Activated T-cell treated with anti-CD3 and anti-CD28 coated beads for 1 hour (primary cell): ENCODE measurements around the gene ASCC2.

Source experiments
- DNase-seq: peaks from one replicate; pipeline ENCODE4 v3.0.0-alpha.2; 2020; ENCODE audit warnings: low read depth

ASCC2 gene

DNA sequence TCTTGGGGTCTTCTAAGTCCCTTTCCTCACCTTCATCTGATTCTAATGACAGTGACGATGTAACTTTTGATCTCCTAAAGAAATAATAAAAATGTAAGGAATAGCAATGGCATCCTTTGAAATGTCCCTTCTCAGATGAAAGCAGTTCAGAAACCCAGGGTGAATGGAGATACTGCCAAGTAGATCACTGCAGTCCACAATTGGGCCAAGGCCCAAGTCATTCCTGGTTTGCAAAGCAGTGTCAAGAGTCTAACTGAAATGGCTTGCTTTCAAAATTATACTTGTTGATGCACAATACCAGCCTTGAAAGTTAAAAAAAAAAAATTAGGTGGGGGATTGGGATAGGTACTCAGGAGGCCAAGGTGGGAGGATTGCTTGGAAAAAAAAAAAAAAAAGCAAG is 20.4 kb downstream of the ASCC2 start:
- DNase-seq, result no peak

GRCh38 chr22:29816980-29817379 is 21.1 kb downstream of the ASCC2 start:
- DNase-seq, result no peak

DNA sequence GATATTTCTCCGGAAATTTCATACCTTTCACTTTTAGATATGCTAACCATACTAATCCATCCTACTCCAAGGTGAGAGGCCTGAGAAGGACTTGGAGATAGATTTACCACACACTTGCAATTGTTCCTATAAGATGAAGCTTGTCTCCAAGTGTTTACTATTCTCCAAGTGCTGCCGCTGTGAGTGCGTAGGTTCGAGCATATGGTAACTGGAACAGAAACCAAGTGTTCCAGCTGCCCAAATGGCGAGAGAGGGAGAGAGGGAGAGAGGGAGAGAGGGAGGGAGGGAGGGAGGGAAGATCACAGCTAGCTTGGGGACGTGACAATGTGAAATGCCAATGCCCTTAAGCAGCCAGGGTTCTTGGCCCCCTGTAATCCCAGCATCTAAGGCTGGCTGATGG is 21.5 kb downstream of the ASCC2 start:
- no peak for DNase-seq

DNA sequence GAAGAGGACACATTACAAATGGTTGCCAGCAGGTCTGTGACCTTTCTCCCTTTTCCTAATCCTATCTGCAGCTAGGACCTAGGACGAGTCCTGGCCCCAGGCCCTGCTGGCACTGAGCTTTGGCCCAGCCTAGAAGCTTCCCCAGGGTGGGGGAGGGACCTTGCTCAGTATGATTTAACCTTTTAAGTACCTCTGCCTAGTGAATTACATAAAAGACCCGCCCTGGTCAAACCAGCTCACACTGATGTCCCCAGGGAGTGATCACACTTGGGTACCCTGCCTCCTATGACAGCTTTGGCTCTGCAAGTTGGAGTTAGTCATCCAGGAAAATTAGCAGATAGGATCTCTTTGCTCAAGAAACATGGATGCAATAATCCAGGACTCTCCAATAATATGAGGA is 21.9 kb downstream of the ASCC2 start:
- no peak for DNase-seq

DNA sequence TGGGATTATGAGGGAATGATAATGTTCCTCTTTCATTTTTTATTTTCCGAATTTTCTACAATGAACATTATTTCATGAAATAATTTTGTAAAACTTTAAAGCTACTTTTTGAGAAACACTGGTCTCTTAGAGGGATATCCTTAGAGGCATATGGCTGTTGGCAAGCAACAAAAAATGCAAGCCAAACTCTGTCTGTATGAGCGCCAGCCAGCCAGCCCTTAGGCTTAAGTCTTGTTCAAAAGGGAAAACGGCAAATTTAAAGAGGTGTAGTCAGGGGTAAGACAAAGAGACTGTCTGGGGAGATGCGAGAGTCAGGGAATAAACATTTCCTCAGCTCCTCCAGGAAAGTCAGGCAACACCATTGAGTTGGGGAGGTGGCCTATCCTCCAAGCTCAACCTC is 22.5 kb downstream of the ASCC2 start:
- no peak for DNase-seq

DNA sequence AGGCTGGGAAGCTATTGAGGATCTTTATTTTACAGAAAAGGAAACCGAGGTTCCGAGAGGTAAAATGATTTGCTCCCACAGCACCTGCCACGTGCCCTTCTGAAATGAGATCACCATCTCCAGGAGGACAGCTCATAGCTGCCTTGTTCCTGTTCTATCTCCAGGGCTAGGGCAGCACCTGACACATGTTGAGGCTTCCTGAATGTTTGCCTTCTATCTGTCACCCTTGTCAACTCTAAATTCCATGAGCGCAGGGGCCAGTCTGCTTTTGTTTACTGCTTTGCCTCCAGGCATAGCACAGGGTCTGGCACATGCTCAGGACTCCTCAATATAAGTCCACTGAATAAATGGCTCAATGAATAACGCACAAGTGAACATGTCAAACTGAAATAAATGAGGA is 24.1 kb downstream of the ASCC2 start:
- DNase-seq, result no peak

DNA sequence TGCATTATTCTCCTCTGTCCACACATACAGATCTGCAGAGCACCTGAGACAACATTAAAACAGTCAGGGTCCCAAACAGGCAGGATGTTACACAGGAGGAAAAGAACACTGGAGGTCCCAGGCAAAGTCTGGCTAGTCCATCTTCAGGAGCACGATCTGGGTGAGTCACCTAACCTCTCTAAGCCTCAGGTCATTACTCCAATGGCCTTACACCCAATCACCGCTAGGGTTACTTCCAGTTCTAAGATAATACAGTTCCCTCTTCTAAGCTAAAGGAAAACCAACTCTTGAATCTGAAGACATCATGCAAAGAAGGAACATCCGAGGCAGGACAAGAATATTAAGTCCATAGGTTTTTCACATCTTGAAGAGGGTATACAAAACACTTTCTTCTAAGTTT is 24.5 kb downstream of the ASCC2 start:
- no peak for DNase-seq

GRCh38 chr22:29813126-29813525 is 24.9 kb downstream of the ASCC2 start:
- no peak for DNase-seq

DNA sequence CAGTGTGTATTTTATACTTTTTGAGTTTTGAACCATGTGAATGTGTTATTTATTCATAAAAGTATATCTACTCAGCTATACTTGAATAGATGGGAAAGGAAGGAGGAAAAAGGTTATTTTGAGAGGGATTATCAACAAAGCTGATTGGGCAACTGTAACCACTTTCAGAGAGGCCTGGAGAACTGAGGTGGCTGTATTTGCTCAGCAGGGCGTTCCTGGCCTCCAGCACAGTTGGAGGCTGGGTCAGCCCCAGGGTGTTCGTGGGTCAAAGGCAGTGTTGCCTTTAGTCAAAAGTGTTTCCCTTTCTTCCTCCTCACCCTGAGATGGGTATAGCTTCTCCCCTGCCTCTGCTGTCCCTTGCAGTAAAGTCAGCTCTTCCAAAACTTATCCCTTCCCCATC is 26.7 kb downstream of the ASCC2 start:
- DNase-seq, result no peak

DNA sequence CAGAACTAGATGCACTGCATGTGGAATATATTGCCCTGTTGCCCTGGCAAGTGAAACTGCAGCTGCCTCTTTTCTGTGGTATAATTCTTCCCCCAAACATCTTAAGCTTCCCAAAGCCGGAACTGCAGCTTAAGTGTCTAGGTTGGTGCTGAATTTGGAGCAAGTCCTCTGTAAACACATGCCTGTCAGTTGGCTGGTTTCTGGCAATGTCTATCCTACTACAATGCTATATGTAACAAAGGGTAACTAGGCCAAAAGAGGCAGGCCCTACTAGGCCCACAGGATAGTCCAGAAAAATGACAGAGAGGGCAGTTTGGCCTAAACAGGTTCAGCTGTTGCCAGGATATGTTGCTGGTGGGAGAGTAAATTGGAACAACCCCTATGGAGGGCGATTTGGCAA is 27.9 kb downstream of the ASCC2 start:
- no peak for DNase-seq

- no peak for DNase-seq
Measured at GRCh38 chr22:29806196-29806595, 31.9 kb downstream of the ASCC2 start.

GRCh38 chr22:29804985-29805384 is 33.1 kb downstream of the ASCC2 start:
- no peak for DNase-seq

DNA sequence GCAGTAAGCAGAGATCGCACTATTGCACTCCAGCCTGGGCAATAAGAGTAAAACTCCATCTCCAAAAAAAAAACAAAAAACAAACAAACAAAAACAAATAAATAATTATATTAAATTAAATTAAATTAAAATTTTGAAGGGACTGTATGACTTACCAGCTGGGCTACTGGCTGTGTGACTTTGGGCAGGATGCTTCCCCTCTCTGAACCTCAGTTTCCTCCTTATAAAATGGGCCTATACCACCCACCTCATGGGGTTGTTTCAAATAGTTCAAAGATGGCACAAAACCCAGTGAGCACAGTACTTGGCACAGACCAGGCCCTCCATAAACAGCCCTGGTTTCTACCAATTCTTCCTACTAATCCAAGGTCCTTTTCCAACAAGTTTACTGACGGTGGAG is 34.9 kb downstream of the ASCC2 start:
- DNase-seq, result no peak

GRCh38 chr22:29801796-29802195 is 36.3 kb downstream of the ASCC2 start:
- DNase-seq, result no peak

GRCh38 chr22:29801153-29801552 is 36.9 kb downstream of the ASCC2 start:
- no peak for DNase-seq

- no peak for DNase-seq
Measured at GRCh38 chr22:29799217-29799680, 38.8 kb downstream of the ASCC2 start.

- no peak for DNase-seq
Measured at GRCh38 chr22:29798801-29799200, 39.3 kb downstream of the ASCC2 start.

DNA sequence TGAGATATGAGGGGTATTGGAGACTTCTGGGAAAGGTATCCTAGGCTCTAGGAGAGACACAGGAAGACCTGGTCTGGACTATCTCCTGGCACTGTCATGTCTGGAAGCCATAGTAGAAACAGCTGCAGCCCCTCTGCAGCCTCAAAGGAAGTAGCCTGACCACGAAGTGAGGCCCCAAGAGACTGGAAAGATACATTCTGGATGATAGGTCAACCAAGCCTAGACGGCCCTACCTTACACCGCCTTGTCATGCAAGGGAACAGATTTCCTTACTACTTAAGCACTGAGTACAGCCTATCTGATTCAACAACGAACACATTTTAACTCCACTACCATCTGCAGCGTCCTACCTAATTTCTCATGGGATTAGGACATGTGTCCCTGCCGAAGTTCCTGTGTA is 39.8 kb downstream of the ASCC2 start:
- no peak for DNase-seq

GRCh38 chr22:29797351-29797750 is 40.7 kb downstream of the ASCC2 start:
- no peak for DNase-seq

GRCh38 chr22:29795663-29796062 is 42.4 kb downstream of the ASCC2 start:
- no peak for DNase-seq

DNA sequence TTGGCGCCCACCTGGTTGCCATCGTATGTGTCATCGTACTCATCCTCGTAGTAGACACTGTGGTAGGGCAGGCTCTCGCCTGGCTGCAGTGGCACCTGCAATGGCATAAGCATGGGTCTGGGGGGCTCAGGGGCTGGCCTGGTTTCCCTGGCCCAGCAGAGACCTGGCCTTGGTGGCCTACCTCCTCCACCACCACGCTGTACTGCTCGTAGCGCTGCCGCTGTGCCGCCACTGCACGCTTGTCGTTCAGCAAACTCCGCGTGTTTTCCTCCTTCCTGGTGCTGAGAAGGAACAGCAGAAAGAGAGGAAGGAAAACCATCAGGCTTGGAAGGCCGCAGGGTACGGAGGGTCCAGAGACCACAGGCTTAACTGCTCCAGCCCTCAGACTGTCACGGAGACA is 44.7 kb downstream of the ASCC2 start:
- DNase-seq, result no peak

DNA sequence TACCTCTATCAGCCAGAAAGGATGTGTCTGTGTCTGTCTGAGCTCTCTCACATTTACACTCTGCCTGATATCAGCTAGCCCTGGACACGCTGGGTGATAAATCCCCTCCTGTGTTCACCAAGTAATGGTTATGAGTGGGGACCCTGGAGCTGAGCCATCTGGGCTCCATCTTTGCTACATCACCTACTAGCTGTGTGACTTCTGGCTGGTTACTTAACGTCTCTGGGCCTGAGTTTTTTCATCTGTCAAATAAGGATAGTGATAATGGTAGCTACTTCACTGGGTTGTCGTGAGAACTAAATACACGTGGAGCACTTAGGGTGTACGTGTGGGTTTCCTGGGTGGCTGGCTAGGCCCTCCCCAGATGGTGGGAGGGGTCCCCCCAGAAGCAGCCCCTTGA is 48.0 kb downstream of the ASCC2 start:
- no peak for DNase-seq

DNA sequence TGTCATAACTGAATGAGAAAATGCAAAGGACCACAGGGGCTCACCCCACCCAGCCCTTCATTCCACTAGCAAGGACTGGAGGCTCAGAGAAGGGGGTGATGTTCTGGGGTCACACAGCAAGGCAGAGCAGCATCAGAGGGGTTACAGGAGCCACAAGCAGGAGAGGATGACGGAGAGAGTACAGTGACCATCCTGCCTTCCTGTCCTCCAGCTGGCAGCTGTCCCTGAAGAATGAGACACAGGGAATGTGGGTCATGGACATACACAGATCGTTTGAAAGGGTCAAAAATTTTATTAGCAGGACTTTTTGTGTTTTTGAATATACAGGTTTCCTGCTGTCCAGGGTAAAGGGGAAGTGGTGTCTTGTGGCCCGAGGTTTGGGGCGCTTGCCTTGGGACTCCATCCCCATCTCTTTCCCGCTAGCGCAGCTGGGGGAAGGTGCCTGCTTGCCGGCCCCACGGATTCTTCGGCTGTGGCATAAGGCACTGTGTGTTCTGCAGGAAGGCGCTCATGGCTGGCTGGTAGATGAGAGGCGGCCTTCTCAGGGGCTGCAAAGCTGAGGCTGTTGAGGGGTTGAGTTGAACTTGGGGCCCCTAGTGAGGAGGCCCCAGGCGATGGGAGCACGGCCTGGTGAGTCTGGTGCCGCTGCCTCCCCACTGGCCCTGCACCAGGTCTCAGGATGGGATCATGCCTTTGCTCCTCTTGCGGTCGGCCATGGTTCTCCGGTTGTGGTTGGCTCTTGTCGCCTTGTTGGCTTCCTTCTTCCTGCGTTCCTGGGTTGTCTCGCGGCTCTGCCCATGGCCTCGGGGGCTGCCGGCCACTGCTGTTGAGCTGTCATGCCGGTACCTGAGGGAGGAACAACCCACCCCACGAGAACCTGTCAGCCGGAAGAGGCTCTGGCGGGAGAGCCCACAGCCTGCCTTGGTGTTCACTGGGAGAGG is 49.5 kb downstream of the ASCC2 start:
- no peak for DNase-seq

DNA sequence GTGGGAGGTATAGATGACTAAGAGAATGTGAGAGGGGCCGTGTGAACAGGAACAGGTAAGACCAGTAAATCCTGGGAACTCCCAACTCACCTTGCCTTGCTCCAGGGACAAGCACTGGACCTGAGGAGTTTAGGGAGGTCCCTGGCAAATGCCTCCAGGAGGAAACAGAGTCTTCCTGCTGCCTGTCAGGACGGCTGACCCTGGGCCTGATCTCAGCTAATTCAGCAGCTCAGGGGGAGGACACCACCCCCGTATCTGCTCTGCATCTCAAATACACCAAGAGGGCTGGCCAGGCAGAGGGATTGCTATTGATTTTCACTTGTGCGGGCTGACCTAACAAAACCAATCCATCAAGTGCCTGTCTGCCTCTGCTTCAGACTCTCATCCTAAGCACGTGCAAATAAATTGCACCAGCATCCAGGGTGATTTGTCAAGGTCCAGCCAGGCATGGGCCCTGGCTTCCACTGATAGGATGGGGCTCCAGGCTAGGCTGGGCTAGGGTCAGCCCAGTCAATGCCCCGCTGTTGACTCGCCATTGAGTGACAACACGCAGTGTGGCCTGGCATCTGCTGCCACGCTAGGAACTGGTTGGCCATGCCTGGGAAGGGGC is 50.6 kb downstream of the ASCC2 start:
- no peak for DNase-seq
